HUES64 (cell line): ENCODE results near the gene TRAF6.
A peak's percentile ranks its signal among the peaks of the same experiment; 100 is the strongest.
"Not testable (repeated sequence)": the region's sequence is repeated elsewhere in the genome, so short reads cannot be mapped to it uniquely, and the experiment has no call there.

Source experiments
- H3K27ac ChIP-seq: 2 replicates; pipeline ENCODE4 v1.7.0; 2013; ENCODE audit warnings: low read depth, low read length, inconsistent platforms
- H3K27me3 ChIP-seq: 2 replicates; pipeline ENCODE4 v1.6.1; 2013; ENCODE audit warnings: mild to moderate bottlenecking, low read length; ENCODE audit not compliant: insufficient read depth
- H3K36me3 ChIP-seq: 2 replicates; pipeline ENCODE4 v1.6.1; 2013; ENCODE audit warnings: mild to moderate bottlenecking, low read length; ENCODE audit not compliant: insufficient read depth
- H3K4me1 ChIP-seq: 2 replicates; pipeline ENCODE4 v1.6.1; 2013; ENCODE audit warnings: mild to moderate bottlenecking, low read length, moderate library complexity; ENCODE audit not compliant: insufficient read depth
- H3K4me3 ChIP-seq: 2 replicates; pipeline ENCODE4 v1.5.1; 2013; ENCODE audit warnings: mild to moderate bottlenecking, low read length, moderate library complexity
- H3K9ac ChIP-seq: 2 replicates; pipeline ENCODE4 v1.6.1; 2013; ENCODE audit warnings: mild to moderate bottlenecking, low read depth, low read length
- H3K9me3 ChIP-seq: 2 replicates; pipeline ENCODE4 v1.6.1; 2013; ENCODE audit warnings: low read depth, low read length; ENCODE audit not compliant: insufficient read depth
- WGBS: fragments of 150-250, 120-280 bp; methylation state at CpG from one replicate; pipeline ENCODE4 v1.1.7; 2013; ENCODE audit warnings: missing lambda C conversion rate; 5-methylcytosine and 5-hydroxymethylcytosine counted together

The TRAF6 gene

GRCh38 chr11:36513965-36514364, 3.9 kb upstream of the TRAF6 start:
- no peak overlapping the region for H3K4me3 ChIP-seq
- peaks cover 5% of the 10 kb centered on the region for H3K27me3 ChIP-seq
- H3K9ac ChIP-seq = no peak overlapping the region
- H3K4me1 ChIP-seq = peaks cover 5% of the 10 kb centered on the region; the same call in 1 of the 2 replicates
- no peaks in the 10 kb centered on the region for H3K36me3 ChIP-seq
- H3K9me3 ChIP-seq = peaks cover 2% of the 10 kb centered on the region; the same call in 1 of the 2 replicates
- no peak overlapping the region for H3K27ac ChIP-seq
- 83% methylated on average over 2 of the region's 2 CpGs for WGBS

GRCh38 chr11:36512016-36512415, 1.9 kb upstream of the TRAF6 start:
- Histone ChIP-seq H3K9me3 (peaks cover 2% of the 10 kb centered on the region; the same call in 1 of the 2 replicates), H3K4me3 (no peak overlapping the region), H3K4me1 (peaks cover 11% of the 10 kb centered on the region; the same call in 1 of the 2 replicates), H3K9ac (no peak overlapping the region), H3K27ac (no peak overlapping the region), H3K27me3 (peaks cover 5% of the 10 kb centered on the region), H3K36me3 (no peaks in the 10 kb centered on the region)
- WGBS = 80% methylated on average over 5 of the region's 5 CpGs

- H3K27ac ChIP-seq, H3K36me3 ChIP-seq, H3K27me3 ChIP-seq, H3K9ac ChIP-seq, H3K9me3 ChIP-seq: not testable (repeated sequence)
- 100% methylated on average over 1 of the region's 2 CpGs for WGBS
- Histone ChIP-seq H3K4me3 (peak overlapping the region; percentile 94), H3K4me1 (peaks cover 11% of the 10 kb centered on the region; the same call in 1 of the 2 replicates)
Observed at GRCh38 chr11:36511062-36511461, 990 bp upstream of the TRAF6 start.

GRCh38 chr11:36510594-36510942, 496 bp upstream of the TRAF6 start:
- peak overlapping the region; percentile 88 for H3K9ac ChIP-seq
- WGBS = 36% methylated on average over 8 of the region's 8 CpGs
- peaks cover 5% of the 10 kb centered on the region for H3K27me3 ChIP-seq

GRCh38 chr11:36509201-36509639, 852 bp downstream of the TRAF6 start:
- H3K9ac ChIP-seq = peak overlapping the region; percentile 88
- H3K9me3 ChIP-seq = peaks cover 2% of the 10 kb centered on the region; the same call in 1 of the 2 replicates
- peak overlapping the region; percentile 94 for H3K4me3 ChIP-seq
- H3K27ac ChIP-seq = no peak overlapping the region
- WGBS = 3% methylated on average over 15 of the region's 15 CpGs
- H3K36me3 ChIP-seq = no peaks in the 10 kb centered on the region
- peaks cover 5% of the 10 kb centered on the region for H3K27me3 ChIP-seq
- H3K4me1 ChIP-seq = peaks cover 11% of the 10 kb centered on the region; the same call in 1 of the 2 replicates

More at GRCh38 chr11:36510594-36510942, 496 bp upstream of the TRAF6 start:
- peaks cover 11% of the 10 kb centered on the region; the same call in 1 of the 2 replicates for H3K4me1 ChIP-seq
- no peak overlapping the region for H3K27ac ChIP-seq
- peaks cover 2% of the 10 kb centered on the region; the same call in 1 of the 2 replicates for H3K9me3 ChIP-seq
- no peaks in the 10 kb centered on the region for H3K36me3 ChIP-seq
- peak overlapping the region; percentile 94 for H3K4me3 ChIP-seq

- H3K4me3 ChIP-seq = peak overlapping the region; percentile 94
- peaks cover 5% of the 10 kb centered on the region for H3K27me3 ChIP-seq
- H3K9ac ChIP-seq = peak overlapping the region; percentile 88
- H3K4me1 ChIP-seq = peaks cover 11% of the 10 kb centered on the region; the same call in 1 of the 2 replicates
- WGBS = 52% methylated on average over 2 of the region's 3 CpGs
- H3K9me3 ChIP-seq = no peaks in the 10 kb centered on the region
- H3K36me3 ChIP-seq = no peaks in the 10 kb centered on the region
- no peak overlapping the region for H3K27ac ChIP-seq
Observed at GRCh38 chr11:36508743-36509142, 1.3 kb downstream of the TRAF6 start.

GRCh38 chr11:36507824-36508489, 2.1 kb downstream of the TRAF6 start:
- H3K4me3 ChIP-seq = peak overlapping the region; percentile 94; the same call in 1 of the 2 replicates
- H3K27me3 ChIP-seq = peaks cover 5% of the 10 kb centered on the region
- H3K9me3 ChIP-seq = no peaks in the 10 kb centered on the region
- 90% methylated on average over 7 of the region's 7 CpGs for WGBS
- H3K27ac ChIP-seq = no peak overlapping the region
- H3K9ac ChIP-seq = no peak overlapping the region
- no peaks in the 10 kb centered on the region for H3K36me3 ChIP-seq
- H3K4me1 ChIP-seq = peaks cover 11% of the 10 kb centered on the region; the same call in 1 of the 2 replicates

- H3K27me3 ChIP-seq = no peaks in the 10 kb centered on the region
- no peaks in the 10 kb centered on the region for H3K9me3 ChIP-seq
- H3K4me1 ChIP-seq = peaks cover 18% of the 10 kb centered on the region; the same call in 1 of the 2 replicates
- peaks cover 39% of the 10 kb centered on the region for H3K36me3 ChIP-seq
- H3K9ac ChIP-seq = no peak overlapping the region
- WGBS = 95% methylated on average over 5 of the region's 5 CpGs
- no peak overlapping the region for H3K27ac ChIP-seq
- H3K4me3 ChIP-seq = no peak overlapping the region
Observed at GRCh38 chr11:36501236-36501635, 8.8 kb downstream of the TRAF6 start.

- WGBS = 71% methylated on average over 1 of the region's 1 CpG
- Histone ChIP-seq H3K9ac (peak overlapping the region; percentile 36; the same call in 1 of the 2 replicates), H3K36me3 (peaks cover 46% of the 10 kb centered on the region), H3K27ac (peak overlapping the region; percentile 29; the same call in 1 of the 2 replicates), H3K9me3 (no peaks in the 10 kb centered on the region), H3K4me1 (peaks cover 18% of the 10 kb centered on the region; the same call in 1 of the 2 replicates), H3K27me3 (no peaks in the 10 kb centered on the region), H3K4me3 (no peak overlapping the region)
Observed at GRCh38 chr11:36500315-36500721, 9.8 kb downstream of the TRAF6 start.

GRCh38 chr11:36499315-36499714, 10.8 kb downstream of the TRAF6 start:
- H3K4me3 ChIP-seq = no peak overlapping the region
- H3K27ac ChIP-seq = no peak overlapping the region
- H3K36me3 ChIP-seq = peaks cover 56% of the 10 kb centered on the region
- 99% methylated on average over 4 of the region's 4 CpGs for WGBS
- no peak overlapping the region for H3K9ac ChIP-seq
- H3K4me1 ChIP-seq = peaks cover 18% of the 10 kb centered on the region; the same call in 1 of the 2 replicates
- no peaks in the 10 kb centered on the region for H3K27me3 ChIP-seq
- H3K9me3 ChIP-seq = no peaks in the 10 kb centered on the region

GRCh38 chr11:36498721-36499120, 11.4 kb downstream of the TRAF6 start:
- Histone ChIP-seq H3K9me3 (no peaks in the 10 kb centered on the region), H3K27ac (no peak overlapping the region), H3K27me3 (no peaks in the 10 kb centered on the region), H3K36me3 (peaks cover 62% of the 10 kb centered on the region), H3K4me3 (no peak overlapping the region), H3K9ac (no peak overlapping the region), H3K4me1 (peaks cover 18% of the 10 kb centered on the region; the same call in 1 of the 2 replicates)
- WGBS = 100% methylated on average over 1 of the region's 1 CpG
